Endometrium (tissue), 2 donors: ENCODE results near the gene COL18A1.

ENCODE experiments used
- FAIRE-seq: peaks from 2 replicates; lab custom pipeline; 2012; peaks lifted over from hg19 to GRCh38; lab: Jason Lieb, UNC
- donor health status: control.
- donor health status: control.

Gene COL18A1

DNA sequence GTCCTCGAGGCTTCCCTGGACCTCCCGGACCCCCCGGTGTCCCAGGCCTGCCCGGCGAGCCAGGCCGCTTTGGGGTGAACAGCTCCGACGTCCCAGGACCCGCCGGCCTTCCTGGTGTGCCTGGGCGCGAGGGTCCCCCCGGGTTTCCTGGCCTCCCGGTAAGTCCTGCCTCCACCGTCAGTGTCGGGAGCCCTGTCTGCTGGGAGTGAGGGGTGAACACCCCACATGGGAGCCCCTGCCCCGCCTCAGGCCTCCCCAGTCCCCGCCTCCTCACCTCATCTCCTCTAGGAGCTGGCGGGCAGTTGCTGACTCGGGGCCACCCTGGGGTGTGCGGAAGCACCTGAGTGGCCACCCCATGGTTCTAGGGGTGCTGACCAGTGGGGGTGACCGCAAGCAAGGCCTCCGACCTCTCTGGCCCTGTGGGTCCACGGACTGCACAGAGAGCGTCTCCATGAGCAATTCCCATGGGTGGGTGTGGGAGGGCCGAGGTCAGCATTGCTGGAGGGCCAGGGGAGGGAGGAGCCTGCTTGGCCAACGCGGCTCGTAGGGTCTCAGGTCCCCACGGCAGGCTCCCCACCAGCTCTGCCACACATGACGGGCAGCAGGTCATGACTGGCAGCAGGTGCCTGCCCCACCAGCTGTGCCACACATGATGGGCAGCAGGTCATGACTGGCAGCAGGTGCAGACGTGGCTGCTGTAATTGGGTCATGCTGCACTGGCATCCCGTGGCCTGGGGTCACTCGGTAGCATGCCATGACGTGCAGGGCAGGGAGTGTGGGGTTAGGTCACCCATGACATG, 75.9 kb downstream of the COL18A1 start:
- FAIRE-seq, result no peak

DNA sequence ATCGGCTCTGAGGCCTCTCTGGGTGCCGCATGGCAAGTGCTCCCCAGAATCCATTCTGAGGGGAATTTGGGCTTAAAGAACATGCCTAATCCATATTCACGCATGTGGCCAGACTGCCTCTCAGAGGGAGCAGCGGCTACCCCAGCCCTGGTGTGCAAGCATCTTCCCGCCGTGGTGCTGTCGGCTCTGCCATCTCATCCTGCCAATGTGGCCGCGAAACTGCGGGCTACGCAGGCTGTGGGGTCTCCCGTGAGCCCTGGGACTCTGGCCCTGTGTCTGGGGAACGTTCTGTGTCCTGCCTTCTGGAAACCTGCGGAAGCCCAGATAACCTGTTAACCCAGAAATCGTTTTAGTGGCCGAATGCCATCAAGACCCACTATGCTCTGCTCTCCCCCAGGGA, 76.6 kb downstream of the COL18A1 start:
- FAIRE-seq, result no peak

DNA sequence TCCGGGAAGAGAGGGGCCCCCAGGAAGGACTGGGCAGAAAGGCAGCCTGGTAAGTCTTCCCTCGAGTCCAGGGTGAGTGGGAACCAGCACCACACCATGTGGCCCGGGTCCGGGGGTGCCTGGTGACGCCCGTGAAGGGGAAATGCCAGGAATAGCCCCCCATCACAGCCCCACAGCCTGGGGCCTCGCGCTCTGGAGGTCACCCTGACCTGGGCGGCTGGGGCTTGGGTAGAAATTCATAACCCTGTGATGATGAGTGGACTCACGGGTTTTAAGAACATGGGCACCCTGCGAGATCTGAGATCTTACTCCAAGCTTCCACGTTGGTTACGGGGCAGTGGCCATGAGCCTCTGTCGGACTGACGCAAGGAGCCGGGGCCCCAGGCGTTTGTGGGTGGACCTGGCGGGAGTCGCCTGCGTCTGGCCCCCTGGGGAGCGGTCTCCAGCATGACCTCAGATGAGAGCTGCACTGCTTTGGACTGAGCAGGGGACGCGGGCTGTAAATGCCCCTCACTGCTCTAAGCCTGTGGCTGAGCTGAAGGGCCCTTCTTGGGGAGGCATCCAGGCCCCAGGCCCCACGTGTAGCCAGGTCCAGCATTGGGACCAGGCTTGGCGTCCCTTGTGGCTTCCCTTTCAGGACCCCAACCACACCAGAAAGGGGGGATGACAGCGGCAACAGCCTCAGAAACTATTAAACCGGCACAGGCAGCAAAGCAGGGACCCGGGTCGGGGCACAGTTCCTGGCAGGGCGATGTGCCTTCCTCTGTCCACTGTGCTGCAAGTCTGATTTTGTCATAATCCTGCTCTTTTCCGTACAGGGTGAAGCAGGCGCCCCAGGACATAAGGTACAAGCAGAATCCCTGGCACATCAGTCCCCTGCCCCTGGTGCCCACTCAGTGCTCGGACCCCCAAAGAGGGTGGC, 77.3 kb downstream of the COL18A1 start:
- FAIRE-seq, result no peak

DNA sequence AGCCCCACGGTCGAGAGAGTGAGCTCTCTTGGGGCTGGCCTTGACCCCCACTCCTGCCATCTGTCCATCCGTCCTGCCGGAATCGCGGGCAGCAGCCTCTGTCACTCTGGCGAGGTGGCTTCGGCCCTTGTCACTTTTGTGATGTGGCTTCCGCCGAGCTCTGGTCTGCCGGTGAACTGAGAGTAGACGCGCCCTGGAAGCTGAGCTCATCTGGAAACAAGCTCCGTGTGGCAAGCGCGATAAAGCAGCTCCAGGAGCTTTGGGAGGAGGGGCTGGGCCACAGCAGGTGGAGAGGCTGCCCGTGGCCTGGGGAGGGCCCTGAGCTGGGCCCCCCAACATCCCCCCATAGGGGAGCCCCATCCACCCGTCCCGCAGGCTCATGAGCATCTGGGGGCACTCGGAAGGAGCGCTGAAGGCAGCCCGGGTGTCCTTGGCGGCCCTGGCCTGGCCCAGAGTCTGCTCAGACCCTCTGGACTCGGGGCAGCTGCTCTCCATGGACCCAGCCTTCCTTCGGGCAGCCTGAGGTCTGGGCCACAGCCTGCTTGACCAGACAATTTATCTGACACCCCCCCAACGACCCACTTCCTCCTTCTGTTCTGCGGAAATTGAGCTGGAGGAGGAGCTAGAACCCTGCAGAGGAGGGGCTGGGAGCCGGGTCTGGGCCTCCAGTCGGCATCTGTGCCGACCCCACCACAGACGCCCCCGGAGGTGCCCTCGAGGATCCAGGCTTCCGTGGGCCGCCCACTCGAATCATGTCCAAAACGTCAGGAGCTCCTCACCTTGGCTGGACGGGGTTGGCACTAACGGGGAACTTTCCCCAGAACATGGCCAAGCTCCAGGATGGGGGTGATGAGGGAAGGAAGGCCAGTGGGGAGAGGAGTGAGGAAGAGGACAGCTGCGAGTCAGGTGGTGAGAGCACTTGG, 78.2 kb downstream of the COL18A1 start:
- no peak for FAIRE-seq

DNA sequence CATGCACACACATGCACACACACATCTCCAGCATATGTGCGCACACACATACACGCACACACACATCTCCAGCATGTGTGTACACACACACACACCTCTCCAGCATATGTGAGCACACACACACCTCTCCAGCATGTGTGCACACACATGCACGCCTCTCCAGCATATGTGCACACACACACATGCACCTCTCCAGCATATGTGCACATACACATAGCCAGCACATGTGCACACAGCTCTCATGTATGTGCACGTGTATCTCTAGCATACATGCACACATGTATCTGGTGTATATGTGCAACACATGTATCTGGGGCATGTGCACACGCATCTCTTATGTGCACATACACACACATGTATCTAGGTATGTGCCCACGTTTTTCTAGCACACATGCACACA, 79.4 kb downstream of the COL18A1 start:
- no peak for FAIRE-seq

GRCh38 chr21:45485686-45486442, 80.9 kb downstream of the COL18A1 start:
- FAIRE-seq, result no peak

- no peak for FAIRE-seq
These were observed 81.6 kb downstream of the COL18A1 start for GRCh38 chr21:45486443-45487160.

- no peak for FAIRE-seq
These were observed 82.3 kb downstream of the COL18A1 start for GRCh38 chr21:45487161-45487806.

- no peak for FAIRE-seq
These were observed 83.1 kb downstream of the COL18A1 start for GRCh38 chr21:45487891-45488600.

DNA sequence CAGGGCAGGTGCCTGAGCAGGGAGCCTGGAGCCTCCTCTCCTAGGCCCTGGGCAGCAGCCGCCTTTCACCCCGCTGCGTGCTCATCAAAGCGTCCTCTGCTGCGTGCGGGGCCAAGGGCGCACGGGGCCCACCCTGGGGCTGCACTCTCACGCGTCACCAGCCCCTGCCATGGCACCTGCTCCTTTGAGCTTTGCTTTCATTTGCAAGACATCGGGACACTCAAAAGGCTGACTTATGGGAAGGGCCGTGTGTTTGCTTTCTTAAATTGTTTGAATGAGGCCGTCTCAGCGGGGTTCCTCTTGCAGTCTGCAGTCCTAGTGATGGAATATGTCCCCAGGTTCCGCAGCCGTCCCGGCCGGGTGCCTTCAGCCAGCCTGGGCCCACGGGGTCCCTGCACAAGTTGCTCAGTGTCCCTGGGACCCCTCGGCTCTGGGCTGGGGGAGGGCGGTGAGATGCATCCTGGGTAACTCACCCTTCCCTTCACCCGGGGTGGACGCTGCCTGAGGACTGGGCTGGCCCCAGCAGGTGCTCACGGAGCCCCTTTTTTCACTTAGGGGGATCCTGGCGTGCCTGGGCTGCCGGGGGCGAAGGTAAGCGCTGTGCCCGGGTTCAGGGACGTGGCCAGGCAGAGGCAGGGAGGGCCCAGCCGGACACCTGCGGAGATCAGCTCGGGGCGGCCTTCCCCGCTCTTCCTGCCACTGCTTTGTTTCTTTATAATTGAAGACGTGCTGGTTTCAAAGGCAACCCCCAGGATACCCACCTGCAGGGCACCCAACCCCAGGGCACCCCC, 84.2 kb downstream of the COL18A1 start:
- FAIRE-seq, result no peak

- no peak for FAIRE-seq
These were observed 84.7 kb downstream of the COL18A1 start for GRCh38 chr21:45489722-45489982.

DNA sequence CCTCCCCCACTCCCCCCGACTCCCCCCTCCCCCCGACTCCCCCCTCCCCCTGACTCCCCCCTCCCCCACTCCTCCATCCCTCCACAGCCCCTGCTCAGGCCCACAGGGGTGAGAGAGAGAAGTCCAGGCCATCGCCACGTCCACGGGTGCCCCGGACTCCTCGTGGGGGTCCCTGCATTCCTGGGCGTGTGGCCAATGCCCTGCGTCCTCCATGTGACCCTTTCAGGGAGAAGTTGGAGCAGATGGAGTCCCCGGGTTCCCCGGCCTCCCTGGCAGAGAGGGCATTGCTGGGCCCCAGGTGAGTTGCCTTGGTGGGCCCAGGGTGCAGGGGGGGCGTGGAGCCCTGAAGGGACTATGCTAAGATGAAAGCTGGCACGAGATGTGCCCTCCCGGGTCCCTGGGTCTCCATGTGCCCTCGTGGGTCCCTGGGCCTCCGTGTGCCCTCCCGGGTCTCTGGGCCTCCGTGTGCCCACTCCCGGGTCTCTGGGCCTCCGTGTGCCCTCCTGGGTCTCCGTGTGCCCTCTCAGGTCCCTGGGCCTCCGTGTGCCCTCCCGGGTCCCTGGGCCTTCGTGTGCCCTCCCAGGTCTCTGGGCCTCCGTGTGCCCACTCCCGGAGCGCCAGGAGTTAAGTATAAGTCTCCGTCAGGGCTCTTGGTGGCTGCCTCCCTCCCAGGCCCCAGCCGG, 85.2 kb downstream of the COL18A1 start:
- FAIRE-seq, result no peak

DNA sequence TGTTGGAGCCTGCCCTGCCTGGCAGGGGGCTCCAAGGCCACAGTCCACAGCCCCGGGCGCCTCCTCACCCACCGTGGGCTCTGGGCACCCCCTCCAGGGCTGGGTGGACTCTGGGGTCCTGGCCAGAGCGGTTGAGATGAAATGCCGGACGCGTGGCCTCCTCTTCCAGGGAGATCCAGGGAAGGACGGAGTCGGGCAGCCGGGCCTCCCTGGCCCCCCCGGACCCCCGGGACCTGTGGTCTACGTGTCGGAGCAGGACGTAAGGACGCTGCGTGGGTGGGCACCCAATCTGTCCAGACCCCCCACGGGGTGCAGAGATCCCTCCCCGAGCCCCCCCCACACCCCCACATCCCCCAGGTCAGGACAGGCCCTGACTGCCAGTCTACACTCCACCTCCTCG, 86.1 kb downstream of the COL18A1 start:
- FAIRE-seq, result no peak

DNA sequence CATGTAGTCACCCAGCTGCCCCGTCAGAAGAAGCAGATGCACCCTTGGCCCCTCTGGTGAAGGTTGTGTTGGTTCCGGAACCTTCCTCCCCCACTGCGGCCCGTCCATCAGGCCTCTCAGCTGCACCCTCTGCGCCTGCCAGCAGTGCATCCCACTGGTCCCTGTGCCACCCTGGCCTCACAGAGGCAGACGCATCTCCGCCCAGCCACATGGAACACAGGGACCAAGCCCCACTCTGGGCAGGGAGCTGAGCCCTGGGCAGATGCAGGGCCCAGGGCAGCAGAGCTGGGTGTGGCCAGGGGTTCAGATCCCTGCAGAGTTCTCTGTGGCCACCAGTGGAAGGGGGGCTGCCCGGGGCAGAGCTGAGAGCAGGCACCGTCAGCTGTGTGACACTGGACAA, 86.7 kb downstream of the COL18A1 start:
- FAIRE-seq, result no peak

- FAIRE-seq, result no peak
These were observed 87.8 kb downstream of the COL18A1 start for GRCh38 chr21:45492765-45493164.

DNA sequence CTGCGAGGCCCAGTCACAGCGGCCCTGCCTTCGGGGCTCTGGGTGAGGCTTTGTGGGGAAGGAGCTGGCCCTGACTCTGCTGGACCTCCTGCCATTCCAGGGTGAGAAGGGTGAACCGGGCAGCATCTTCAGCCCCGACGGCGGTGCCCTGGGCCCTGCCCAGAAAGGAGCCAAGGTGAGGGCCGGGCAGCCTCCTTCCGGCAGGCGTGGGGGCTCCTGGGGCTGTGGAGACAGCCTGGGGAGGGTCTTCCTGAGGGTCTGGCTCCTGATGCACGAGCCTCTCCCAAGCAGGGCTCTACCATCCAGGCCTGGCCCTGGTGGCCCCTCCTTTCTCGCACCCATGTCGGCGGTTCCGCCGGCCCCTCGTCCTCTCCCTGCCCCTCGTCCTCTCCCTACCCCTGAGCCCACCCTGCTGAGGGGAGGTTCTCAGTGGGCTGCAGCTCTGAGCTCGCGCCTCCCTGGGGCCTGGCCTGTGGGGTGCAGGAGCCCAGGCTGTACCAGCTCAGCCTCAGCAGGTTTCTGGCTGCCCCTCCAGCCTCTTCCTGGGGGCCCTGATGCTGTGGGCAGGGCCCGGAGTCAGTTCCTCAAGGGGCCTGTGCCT, 88.5 kb downstream of the COL18A1 start:
- no peak for FAIRE-seq

- FAIRE-seq, result no peak
These were observed 89.3 kb downstream of the COL18A1 start for GRCh38 chr21:45494135-45494850.
